Cerebellar cortex (tissue), 1 donor: ENCODE results near the gene MAST4.
"Not testable (repeated sequence)": the region's sequence is repeated elsewhere in the genome, so short reads cannot be mapped to it uniquely, and the experiment has no call there.

Experiments used
- DNase-seq: peaks from one replicate; pipeline ENCODE4 v3.0.0-alpha.2; 2015; ENCODE audit warnings: low spot score

Gene MAST4

GRCh38 chr5:66810151-66810550, 214.0 kb downstream of the MAST4 start:
- no peak for DNase-seq

- no peak for DNase-seq
Measured at GRCh38 chr5:66810848-66811261, 214.7 kb downstream of the MAST4 start.

- DNase-seq: no peak
Measured at GRCh38 chr5:66812291-66812690, 216.1 kb downstream of the MAST4 start.

- no peak for DNase-seq
Measured at GRCh38 chr5:66813306-66813705, 217.1 kb downstream of the MAST4 start.

- peak; percentile 46 for DNase-seq
Measured at GRCh38 chr5:66814146-66814991, 218.2 kb downstream of the MAST4 start.

- DNase-seq: no peak
Measured at GRCh38 chr5:66818304-66818934, 222.2 kb downstream of the MAST4 start.

GRCh38 chr5:66818935-66819328, 222.7 kb downstream of the MAST4 start:
- no peak for DNase-seq

GRCh38 chr5:66820630-66821207, 224.5 kb downstream of the MAST4 start:
- DNase-seq: no peak

GRCh38 chr5:66821688-66822429, 225.7 kb downstream of the MAST4 start:
- no peak for DNase-seq

GRCh38 chr5:66822906-66823305, 226.7 kb downstream of the MAST4 start:
- not testable (repeated sequence) for DNase-seq

- DNase-seq: no peak
Measured at GRCh38 chr5:66824476-66824875, 228.3 kb downstream of the MAST4 start.

- DNase-seq: no peak
Measured at GRCh38 chr5:66826263-66826662, 230.1 kb downstream of the MAST4 start.

- DNase-seq: no peak
Measured at GRCh38 chr5:66826696-66827095, 230.5 kb downstream of the MAST4 start.

GRCh38 chr5:66828046-66828547, 231.9 kb downstream of the MAST4 start:
- no peak for DNase-seq

- peak; percentile 18 for DNase-seq
Measured at GRCh38 chr5:66828548-66829357, 232.6 kb downstream of the MAST4 start.

GRCh38 chr5:66829358-66829674, 233.1 kb downstream of the MAST4 start:
- DNase-seq: no peak

GRCh38 chr5:66829826-66830225, 233.6 kb downstream of the MAST4 start:
- no peak for DNase-seq

- no peak for DNase-seq
Measured at GRCh38 chr5:66830636-66831035, 234.4 kb downstream of the MAST4 start.

- no peak for DNase-seq
Measured at GRCh38 chr5:66839636-66840185, 243.5 kb downstream of the MAST4 start.

- no peak for DNase-seq
Measured at GRCh38 chr5:66840511-66841013, 244.4 kb downstream of the MAST4 start.

GRCh38 chr5:66841264-66841663, 245.1 kb downstream of the MAST4 start:
- DNase-seq: no peak
